HUES64 (cell line): ENCODE data around the gene METTL9.

Experiments
- H3K27ac ChIP-seq: 2 replicates; pipeline ENCODE4 v1.7.0; 2013; ENCODE audit warnings: low read depth, low read length, inconsistent platforms
- H3K27me3 ChIP-seq: 2 replicates; pipeline ENCODE4 v1.6.1; 2013; ENCODE audit warnings: mild to moderate bottlenecking, low read length; ENCODE audit not compliant: insufficient read depth
- H3K36me3 ChIP-seq: 2 replicates; pipeline ENCODE4 v1.6.1; 2013; ENCODE audit warnings: mild to moderate bottlenecking, low read length; ENCODE audit not compliant: insufficient read depth
- H3K4me1 ChIP-seq: 2 replicates; pipeline ENCODE4 v1.6.1; 2013; ENCODE audit warnings: mild to moderate bottlenecking, low read length, moderate library complexity; ENCODE audit not compliant: insufficient read depth
- H3K4me3 ChIP-seq: 2 replicates; pipeline ENCODE4 v1.5.1; 2013; ENCODE audit warnings: mild to moderate bottlenecking, low read length, moderate library complexity
- H3K9ac ChIP-seq: 2 replicates; pipeline ENCODE4 v1.6.1; 2013; ENCODE audit warnings: mild to moderate bottlenecking, low read depth, low read length
- H3K9me3 ChIP-seq: 2 replicates; pipeline ENCODE4 v1.6.1; 2013; ENCODE audit warnings: low read depth, low read length; ENCODE audit not compliant: insufficient read depth
- WGBS: fragments of 150-250, 120-280 bp; methylation state at CpG from one replicate; pipeline ENCODE4 v1.1.7; 2013; ENCODE audit warnings: missing lambda C conversion rate; 5-methylcytosine and 5-hydroxymethylcytosine counted together

The METTL9 gene

DNA sequence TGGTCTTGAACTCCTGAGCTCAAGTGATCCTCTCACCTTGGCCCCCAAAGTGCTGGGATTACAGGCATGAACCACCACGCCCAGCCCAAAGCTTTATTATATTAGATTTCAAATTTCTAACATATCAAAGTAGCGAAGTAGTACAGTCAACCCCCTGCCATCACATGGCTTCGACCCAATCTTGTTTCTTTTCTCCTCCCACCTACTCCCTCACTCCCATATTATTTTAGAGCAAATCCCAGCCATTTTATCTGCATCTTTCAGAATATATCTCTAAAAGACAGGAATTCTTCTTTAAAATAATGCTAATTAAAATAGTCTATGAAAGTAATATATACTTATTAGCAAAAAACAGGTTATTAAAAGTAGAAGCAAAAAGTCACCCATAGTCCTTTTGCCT, 52.1 kb downstream of the METTL9 start:
- WGBS: 95% methylated on average over 3 of the region's 3 CpGs
- Histone ChIP-seq H3K9ac (no peak overlapping the region), H3K4me1 (no peaks in the 10 kb centered on the region), H3K36me3 (peaks cover 19% of the 10 kb centered on the region), H3K27me3 (no peaks in the 10 kb centered on the region), H3K9me3 (no peaks in the 10 kb centered on the region), H3K27ac (no peak overlapping the region), H3K4me3 (no peak overlapping the region)

GRCh38 chr16:21652453-21652852, 53.1 kb downstream of the METTL9 start, which contains the start of gene IGSF6:
Gene IGSF6 (minus strand): TSS chr16:21652608. CDS start chr16:21652598, 10 bp downstream.
- no peaks in the 10 kb centered on the region for H3K27me3 ChIP-seq
- no peak within 1 kb of the TSS for H3K27ac ChIP-seq
- H3K9me3 ChIP-seq: no peaks in the 10 kb centered on the region
- peaks cover 21% of the 10 kb centered on the region for H3K36me3 ChIP-seq
- 94% methylated on average over 6 of the region's 6 CpGs for WGBS
- H3K9ac ChIP-seq: no peak within 1 kb of the TSS
- H3K4me3 ChIP-seq: no peak within 1 kb of the TSS
- H3K4me1 ChIP-seq: no peaks in the 10 kb centered on the region

DNA sequence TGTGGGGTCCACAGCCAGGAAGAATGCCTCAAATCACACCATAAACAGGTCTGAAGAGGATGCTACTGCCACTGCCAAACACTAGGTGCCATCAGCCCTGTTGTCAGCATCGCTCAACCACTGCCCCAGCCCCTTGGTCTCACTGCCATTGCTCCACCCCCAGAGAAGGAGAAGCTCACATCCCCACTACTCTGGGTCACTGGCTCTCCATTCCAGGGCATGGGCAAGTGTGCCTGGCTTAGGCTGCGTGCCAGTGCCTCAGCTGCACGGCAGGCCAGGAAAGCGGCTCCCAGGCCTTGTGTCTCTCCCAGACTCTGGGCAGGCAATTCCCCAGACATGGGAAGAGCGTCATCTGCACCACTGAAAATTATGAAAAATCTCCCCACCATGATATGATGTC, 54.2 kb downstream of the METTL9 start:
- Histone ChIP-seq H3K9me3 (no peaks in the 10 kb centered on the region), H3K9ac (no peak overlapping the region), H3K4me3 (no peak overlapping the region), H3K27me3 (no peaks in the 10 kb centered on the region), H3K4me1 (no peaks in the 10 kb centered on the region), H3K27ac (no peak overlapping the region), H3K36me3 (peaks cover 26% of the 10 kb centered on the region)
- WGBS: 93% methylated on average over 5 of the region's 5 CpGs

GRCh38 chr16:21654466-21654865, 55.1 kb downstream of the METTL9 start:
- no peaks in the 10 kb centered on the region for H3K9me3 ChIP-seq
- 83% methylated on average over 1 of the region's 1 CpG for WGBS
- no peak overlapping the region for H3K9ac ChIP-seq
- H3K27ac ChIP-seq: no peak overlapping the region
- H3K36me3 ChIP-seq: peaks cover 26% of the 10 kb centered on the region
- H3K27me3 ChIP-seq: no peaks in the 10 kb centered on the region
- no peaks in the 10 kb centered on the region for H3K4me1 ChIP-seq
- H3K4me3 ChIP-seq: no peak overlapping the region

DNA sequence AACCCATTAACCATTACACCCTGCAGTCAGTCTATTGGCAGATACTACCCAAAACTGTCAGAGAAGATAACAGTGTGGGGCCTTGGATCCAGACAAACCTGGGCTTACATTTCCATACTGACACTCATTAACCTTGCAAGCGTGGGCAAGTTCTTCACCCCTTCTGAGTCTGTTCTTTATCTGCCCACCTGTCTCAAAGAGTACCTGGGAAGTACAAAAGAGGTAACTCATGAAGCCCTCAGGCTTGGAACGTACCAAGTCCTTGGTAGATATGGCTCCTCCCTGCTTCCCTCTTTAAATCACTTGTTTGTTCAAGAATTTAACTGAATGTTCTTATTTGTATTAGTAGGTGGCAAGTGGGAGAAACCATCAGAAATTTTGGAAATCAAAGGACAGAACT, 55.5 kb downstream of the METTL9 start:
- H3K27me3 ChIP-seq: no peaks in the 10 kb centered on the region
- H3K4me3 ChIP-seq: no peak overlapping the region
- peaks cover 26% of the 10 kb centered on the region for H3K36me3 ChIP-seq
- WGBS: 95% methylated on average over 2 of the region's 2 CpGs
- H3K4me1 ChIP-seq: no peaks in the 10 kb centered on the region
- H3K27ac ChIP-seq: no peak overlapping the region
- no peak overlapping the region for H3K9ac ChIP-seq
- no peaks in the 10 kb centered on the region for H3K9me3 ChIP-seq

DNA sequence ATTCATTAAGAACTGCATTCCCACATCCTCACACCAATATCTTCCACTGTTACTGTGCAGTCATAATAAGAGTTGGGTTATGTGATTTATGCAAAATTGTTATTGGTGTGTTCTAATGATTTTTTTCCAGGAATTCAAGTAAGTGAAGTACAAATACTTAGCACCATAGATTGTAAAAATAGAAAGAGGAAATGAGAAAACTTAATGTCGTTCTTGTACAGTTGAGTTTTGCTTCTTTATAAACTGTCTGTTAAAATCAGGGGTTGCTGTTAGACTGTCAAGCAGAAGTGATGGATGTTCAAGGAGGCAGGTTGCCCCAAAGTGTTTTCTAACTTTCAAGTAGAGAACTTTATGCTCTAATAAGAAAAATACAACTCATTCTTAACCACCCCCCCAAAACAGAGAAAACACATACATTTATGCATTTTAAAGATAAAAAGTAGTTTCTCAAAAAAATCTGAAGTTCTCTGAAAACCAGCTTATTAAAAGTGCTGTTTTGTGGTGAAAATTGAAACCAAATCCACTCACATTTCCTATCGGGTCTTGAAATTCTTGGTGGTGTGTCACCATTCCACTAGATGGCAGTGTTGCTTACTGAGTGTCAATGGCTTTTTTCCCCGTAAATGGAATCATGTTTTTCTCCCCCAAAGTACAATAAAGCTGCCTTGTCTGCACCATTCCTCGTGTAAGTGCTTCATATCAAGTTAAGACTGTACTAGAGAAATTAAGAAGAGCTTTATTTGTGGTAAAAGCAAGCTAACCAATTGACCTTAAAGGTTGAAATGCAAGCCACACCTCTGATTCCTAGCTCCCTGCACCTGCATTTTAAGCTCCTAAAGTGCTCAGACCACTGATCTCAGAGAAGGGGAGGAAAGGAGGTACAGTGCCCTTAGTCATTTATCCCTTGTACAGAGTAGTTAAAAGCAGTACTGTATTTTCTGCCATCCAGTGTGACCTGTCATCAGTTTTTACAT, 57.7 kb downstream of the METTL9 start:
- H3K4me3 ChIP-seq: no peak overlapping the region
- H3K27me3 ChIP-seq: no peaks in the 10 kb centered on the region
- no peaks in the 10 kb centered on the region for H3K9me3 ChIP-seq
- no peak overlapping the region for H3K27ac ChIP-seq
- no peak overlapping the region for H3K9ac ChIP-seq
- 55% methylated on average over 4 of the region's 4 CpGs for WGBS
- H3K36me3 ChIP-seq: peaks cover 26% of the 10 kb centered on the region
- H3K4me1 ChIP-seq: no peaks in the 10 kb centered on the region

- no peak overlapping the region for H3K27ac ChIP-seq
- no peaks in the 10 kb centered on the region for H3K9me3 ChIP-seq
- no peaks in the 10 kb centered on the region for H3K4me1 ChIP-seq
- H3K36me3 ChIP-seq: peaks cover 26% of the 10 kb centered on the region
- no peak overlapping the region for H3K4me3 ChIP-seq
- WGBS: 95% methylated on average over 3 of the region's 4 CpGs
- no peak overlapping the region for H3K9ac ChIP-seq
- no peaks in the 10 kb centered on the region for H3K27me3 ChIP-seq
Measured at GRCh38 chr16:21659124-21659523, 59.7 kb downstream of the METTL9 start.

- no peaks in the 10 kb centered on the region for H3K9me3 ChIP-seq
- H3K9ac ChIP-seq: no peak within 1 kb of the TSS; the same call in 1 of the 2 replicates
- peaks cover 10% of the 10 kb centered on the region for H3K4me1 ChIP-seq
- no peaks in the 10 kb centered on the region; the same call in 1 of the 2 replicates for H3K36me3 ChIP-seq
- H3K27ac ChIP-seq: no peak within 1 kb of the TSS
- no peaks in the 10 kb centered on the region for H3K27me3 ChIP-seq
- WGBS: 20% methylated on average over 41 of the region's 45 CpGs
- H3K4me3 ChIP-seq: peak within 1 kb of the TSS; percentile 50
Measured at GRCh38 chr16:21663889-21664647, 64.7 kb downstream of the METTL9 start, which contains the start of gene OTOA. Gene OTOA (plus strand): TSS chr16:21663968. CDS start chr16:21678515, 14,547 bp downstream.

GRCh38 chr16:21664801-21665492, 65.6 kb downstream of the METTL9 start:
- no peak overlapping the region for H3K27ac ChIP-seq
- H3K4me3 ChIP-seq: no peak overlapping the region
- no peaks in the 10 kb centered on the region for H3K9me3 ChIP-seq
- WGBS: 98% methylated on average over 9 of the region's 10 CpGs
- H3K27me3 ChIP-seq: no peaks in the 10 kb centered on the region
- no peak overlapping the region for H3K9ac ChIP-seq
- no peaks in the 10 kb centered on the region for H3K36me3 ChIP-seq
- H3K4me1 ChIP-seq: peaks cover 10% of the 10 kb centered on the region

GRCh38 chr16:21666772-21667171, 67.4 kb downstream of the METTL9 start:
- no peaks in the 10 kb centered on the region for H3K36me3 ChIP-seq
- H3K27me3 ChIP-seq: no peaks in the 10 kb centered on the region
- H3K4me1 ChIP-seq: peaks cover 10% of the 10 kb centered on the region
- no peaks in the 10 kb centered on the region for H3K9me3 ChIP-seq
- peak overlapping the region; percentile 32 for H3K27ac ChIP-seq
- 28% methylated on average over 3 of the region's 3 CpGs for WGBS
- no peak overlapping the region for H3K9ac ChIP-seq
- no peak overlapping the region for H3K4me3 ChIP-seq
